ENCODE results near the gene SYCE3. TPM values are rescaled to one million over a fixed set of nuclear protein-coding genes. Genes with fewer than 3 reads are reported as not detected.

The SYCE3 gene
- polyA plus RNA-seq, 1 of the 3 experiments (the other 2 are of a cell fraction): 3.6 TPM

DNA sequence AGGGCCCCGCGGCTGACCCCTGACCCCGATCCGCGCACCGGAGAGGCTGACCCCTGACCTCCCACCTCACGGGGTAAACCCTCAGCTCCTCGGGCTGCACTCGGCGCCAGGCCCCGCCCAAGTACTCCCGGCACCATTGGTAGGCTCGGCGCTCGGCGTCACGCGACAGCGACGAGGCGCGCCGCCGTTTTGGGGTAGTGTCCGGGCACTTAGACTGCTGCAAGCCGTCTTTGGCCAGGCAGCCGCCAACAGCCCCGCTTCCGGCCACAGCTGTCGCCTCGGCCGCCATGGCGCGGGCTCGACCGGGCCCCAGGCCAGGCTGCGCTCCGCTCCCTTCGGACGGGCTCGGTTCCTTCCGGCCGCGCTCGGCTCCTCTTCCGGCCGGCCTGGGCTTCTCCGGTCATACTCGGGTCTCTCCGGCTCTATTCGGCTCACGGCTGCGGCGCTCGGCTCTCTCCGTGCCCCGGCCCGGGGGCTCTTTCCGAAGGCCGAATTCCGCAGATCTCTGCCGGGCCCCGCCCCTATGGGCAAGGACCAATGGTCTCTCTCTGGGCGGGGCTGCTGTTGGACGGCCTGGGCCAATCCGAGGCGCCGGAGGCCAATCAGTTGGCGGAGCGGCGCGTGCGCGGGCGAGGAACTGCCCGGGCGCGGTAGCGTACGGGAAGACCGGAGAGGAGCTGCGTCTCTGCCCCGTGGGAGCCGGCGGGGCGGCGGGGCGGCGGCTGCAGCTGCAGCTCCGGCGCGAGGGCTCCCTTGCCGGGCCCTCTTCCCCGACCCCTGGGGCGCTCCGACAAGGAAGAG, 20.0 kb upstream of the SYCE3 start, which contains the start of gene CHKB (continued):
- TF ChIP-seq PBX3 (IDR thresholded peaks at IDR 0.05): no peak
- no peak for TF ChIP-seq ZBTB33 (IDR thresholded peaks at IDR 0.05; ENCODE audit: borderline replicate concordance, low read depth)
- TF ChIP-seq FOXM1 (IDR thresholded peaks at IDR 0.05; ENCODE audit: low read depth): no peak
- peak; percentile 83 for TF ChIP-seq YY1 (IDR thresholded peaks at IDR 0.05; ENCODE audit: low read depth)
- no peak for TF ChIP-seq SIN3A (IDR thresholded peaks at IDR 0.05; ENCODE audit: borderline replicate concordance, low read depth, low read length)
- TF ChIP-seq MXI1 (IDR thresholded peaks at IDR 0.05; ENCODE audit: low read depth, low read length): peak; percentile 64; the same call in 1 of the 2 replicates
- peak; percentile 2 for TF ChIP-seq CHD2 (IDR thresholded peaks at IDR 0.05; ENCODE audit: low read length, partially characterized antibody)
- TF ChIP-seq SMC3 (IDR thresholded peaks at IDR 0.05; ENCODE audit: low read depth, low read length): no peak
- TF ChIP-seq JUND (IDR thresholded peaks at IDR 0.05): no peak
- no peak for TF ChIP-seq MEF2A (IDR thresholded peaks at IDR 0.05; ENCODE audit: borderline replicate concordance, low read depth)
- peak; percentile 72; the same call in 1 of the 2 replicates for TF ChIP-seq POLR2AphosphoS5 (IDR thresholded peaks at IDR 0.05; ENCODE audit: low read depth, low read length)
- no peak for TF ChIP-seq NFIC (IDR thresholded peaks at IDR 0.05; ENCODE audit: borderline replicate concordance)
- TF ChIP-seq RFX5 (IDR thresholded peaks at IDR 0.05; ENCODE audit: low read length): no peak; the same call in 1 of the 2 replicates
- TF ChIP-seq EZH2phosphoT487 (IDR thresholded peaks at IDR 0.05; ENCODE audit: borderline replicate concordance, low read depth): no peak
- TF ChIP-seq, protein P1, sequence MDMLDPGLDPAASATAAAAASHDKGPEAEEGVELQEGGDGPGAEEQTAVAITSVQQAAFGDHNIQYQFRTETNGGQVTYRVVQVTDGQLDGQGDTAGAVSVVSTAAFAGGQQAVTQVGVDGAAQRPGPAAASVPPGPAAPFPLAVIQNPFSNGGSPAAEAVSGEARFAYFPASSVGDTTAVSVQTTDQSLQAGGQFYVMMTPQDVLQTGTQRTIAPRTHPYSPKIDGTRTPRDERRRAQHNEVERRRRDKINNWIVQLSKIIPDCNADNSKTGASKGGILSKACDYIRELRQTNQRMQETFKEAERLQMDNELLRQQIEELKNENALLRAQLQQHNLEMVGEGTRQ (IDR thresholded peaks at IDR 0.05; ENCODE audit: borderline replicate concordance, low read depth, low read length): no peak
- no peak for TF ChIP-seq TAF1 (IDR thresholded peaks at IDR 0.05; ENCODE audit: borderline replicate concordance, low read depth, low read length)
- no peak for TF ChIP-seq CTCF (IDR thresholded peaks at IDR 0.05)
- TF ChIP-seq ELF1 (IDR thresholded peaks at IDR 0.05): peak; percentile 33; the same call in 1 of the 2 replicates
- no peak for TF ChIP-seq RXRA (IDR thresholded peaks at IDR 0.05; ENCODE audit: borderline replicate concordance, low read depth)
- no peak for TF ChIP-seq FOXJ3 (CRISPR knock-in tag; IDR thresholded peaks at IDR 0.05)
- no peak for TF ChIP-seq TEAD4 (IDR thresholded peaks at IDR 0.05; ENCODE audit: borderline replicate concordance, insufficient read depth)
- peak; percentile 91 for TF ChIP-seq NRF1 (IDR thresholded peaks at IDR 0.05; ENCODE audit: low read depth, low read length)
- TF ChIP-seq IRF3 (IDR thresholded peaks at IDR 0.05; ENCODE audit: low read depth, low read length): peak; percentile 42; the same call in 1 of the 2 replicates
- no peak for TF ChIP-seq TCF12 (IDR thresholded peaks at IDR 0.05)
- TF ChIP-seq EP300 (IDR thresholded peaks at IDR 0.05; ENCODE audit: borderline replicate concordance in 1 of 2, low read depth in 1 of 2, low read length in 1 of 2): no peak
- TF ChIP-seq GABPA (IDR thresholded peaks at IDR 0.05; ENCODE audit: low read depth): peak; percentile 65
